AG20443 (cell line): ENCODE measurements around the gene MERTK.
"Not testable (repeated sequence)": the region's sequence is repeated elsewhere in the genome, so short reads cannot be mapped to it uniquely, and the experiment has no call there.

Source experiments
- DNase-seq: peaks from one replicate; pipeline ENCODE4 v3.0.0; 2012; ENCODE audit warnings: low spot score, mixed read lengths

Gene MERTK

DNA sequence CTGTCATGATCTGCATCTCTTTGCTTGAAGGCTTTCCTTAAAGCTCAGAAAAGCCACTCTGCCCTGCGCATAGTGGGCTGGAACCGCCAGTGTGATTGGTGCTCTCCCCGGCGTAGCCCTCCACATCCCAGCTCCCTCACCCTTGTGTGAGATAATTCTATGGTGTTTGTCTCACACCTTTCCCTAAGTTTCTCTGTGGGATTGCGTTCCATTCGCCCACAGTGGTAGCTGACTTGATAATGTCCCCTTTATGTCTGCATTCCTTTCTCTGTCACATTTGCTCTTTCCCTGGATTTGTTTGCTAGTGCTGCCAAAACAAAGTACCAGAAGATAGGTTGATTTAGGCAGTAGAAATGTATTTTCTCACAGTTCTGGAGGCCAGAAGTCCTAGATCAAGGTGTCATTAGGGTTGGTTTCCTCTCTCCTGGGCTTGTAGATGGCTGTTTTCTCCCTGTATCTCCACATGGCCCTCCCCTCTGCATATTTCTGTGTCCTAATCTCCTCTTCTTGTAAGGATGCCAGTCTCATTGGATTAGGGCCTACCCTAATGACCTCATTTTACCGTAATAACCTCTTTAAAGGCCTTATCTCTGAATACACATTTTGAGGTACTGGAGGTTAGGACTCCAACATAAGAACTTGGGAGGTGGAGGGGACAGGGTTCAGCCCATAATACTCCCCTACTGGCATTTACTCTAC is 149.3 kb downstream of the MERTK start:
- DNase-seq = no peak

DNA sequence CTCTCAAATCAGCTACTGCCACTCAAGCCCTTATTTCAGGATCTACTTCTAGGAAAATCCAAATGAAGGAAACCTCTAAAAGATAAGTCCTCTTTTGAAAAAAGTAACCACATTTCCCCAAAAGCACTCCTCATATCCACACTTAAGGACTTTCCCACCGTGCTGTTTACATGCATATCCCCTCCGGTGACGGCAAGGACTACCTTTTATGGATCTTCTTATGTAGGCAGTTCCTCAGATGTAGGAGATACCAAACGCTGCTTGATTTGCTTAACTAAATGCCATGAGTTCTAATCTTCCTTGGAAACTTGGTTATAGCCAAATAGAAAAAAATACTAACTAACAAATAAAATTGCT is 149.8 kb downstream of the MERTK start:
- no peak for DNase-seq

DNA sequence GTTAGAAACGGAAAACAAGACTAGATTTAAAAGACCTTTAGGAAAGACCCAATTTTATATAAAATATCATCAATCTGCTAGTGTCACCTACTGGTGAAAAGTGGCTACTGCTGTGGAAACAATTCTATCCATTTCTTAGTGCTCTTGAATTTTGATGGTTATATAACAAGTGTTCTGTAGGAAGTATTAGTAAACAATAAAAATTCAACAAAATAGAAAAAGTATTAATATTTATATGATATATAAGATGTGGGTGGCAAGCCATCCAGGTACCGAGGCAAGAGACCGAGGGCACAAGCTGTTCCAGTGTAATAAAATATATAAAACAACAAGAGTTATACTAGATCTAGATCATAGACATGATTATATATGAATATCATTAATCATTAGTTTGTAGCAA is 150.5 kb downstream of the MERTK start:
- peak; percentile 47 for DNase-seq

DNA sequence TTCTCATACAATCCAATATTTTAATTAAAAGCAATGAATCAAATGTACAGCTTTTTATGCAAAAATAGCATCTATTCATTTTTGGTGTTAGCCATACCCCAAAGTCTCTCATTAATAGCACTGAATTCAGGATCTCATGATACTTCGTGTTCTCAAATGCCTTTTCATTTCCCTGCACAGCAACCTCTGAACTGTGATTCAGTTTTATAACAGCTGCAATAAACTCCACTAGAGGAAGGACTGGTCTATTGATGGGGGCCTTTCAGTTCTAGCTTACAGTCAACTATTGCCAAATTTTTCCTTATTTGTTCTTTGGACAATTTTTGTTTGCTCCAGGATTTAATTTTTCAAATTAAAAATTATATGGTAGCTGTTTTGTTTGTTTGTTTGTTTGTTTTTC is 151.9 kb downstream of the MERTK start:
- no peak for DNase-seq

DNA sequence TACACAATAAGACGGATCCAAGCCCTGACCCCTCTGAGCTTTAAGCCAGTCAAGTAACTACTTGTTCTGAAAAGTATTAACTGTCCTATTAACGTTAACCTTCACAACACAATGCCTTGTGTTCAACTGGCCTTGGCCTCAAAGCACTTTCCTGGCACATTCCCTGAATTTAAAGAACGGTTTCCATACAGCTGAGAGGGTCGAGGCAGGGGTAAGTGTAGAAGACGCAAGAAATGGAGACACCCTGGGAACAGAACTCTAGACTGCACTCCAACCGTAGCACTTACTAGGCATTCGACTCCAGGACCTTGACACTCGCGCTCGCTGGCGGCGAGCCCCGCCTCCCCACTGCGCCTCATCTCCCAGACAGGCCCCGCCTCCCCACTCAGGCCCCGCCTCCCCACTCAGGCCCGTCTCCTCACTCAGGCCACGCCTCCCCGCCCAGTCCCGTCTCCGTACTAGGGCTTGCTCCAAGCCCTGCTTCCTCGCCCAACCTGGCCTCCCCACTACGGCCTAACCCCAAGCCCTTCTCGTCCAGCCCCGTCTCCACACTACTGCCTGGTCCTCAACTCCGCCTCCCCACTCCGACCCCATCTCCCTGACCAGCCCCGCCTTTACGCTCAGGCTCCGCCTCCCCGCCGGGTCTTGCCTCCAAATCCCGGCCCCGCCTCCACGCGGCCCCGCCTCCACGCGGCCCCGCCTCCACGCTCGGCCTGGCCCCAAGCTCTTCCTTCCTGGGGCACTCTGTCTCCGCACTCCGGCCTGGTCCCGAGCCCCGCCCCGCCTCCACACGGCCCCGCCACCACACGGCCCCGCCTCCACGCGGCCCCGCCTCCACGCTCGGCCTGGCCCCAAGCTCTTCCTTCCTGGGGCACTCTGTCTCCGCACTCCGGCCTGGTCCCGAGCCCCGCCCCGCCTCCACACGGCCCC is 155.8 kb downstream of the MERTK start:
- DNase-seq = peak; percentile 92

DNA sequence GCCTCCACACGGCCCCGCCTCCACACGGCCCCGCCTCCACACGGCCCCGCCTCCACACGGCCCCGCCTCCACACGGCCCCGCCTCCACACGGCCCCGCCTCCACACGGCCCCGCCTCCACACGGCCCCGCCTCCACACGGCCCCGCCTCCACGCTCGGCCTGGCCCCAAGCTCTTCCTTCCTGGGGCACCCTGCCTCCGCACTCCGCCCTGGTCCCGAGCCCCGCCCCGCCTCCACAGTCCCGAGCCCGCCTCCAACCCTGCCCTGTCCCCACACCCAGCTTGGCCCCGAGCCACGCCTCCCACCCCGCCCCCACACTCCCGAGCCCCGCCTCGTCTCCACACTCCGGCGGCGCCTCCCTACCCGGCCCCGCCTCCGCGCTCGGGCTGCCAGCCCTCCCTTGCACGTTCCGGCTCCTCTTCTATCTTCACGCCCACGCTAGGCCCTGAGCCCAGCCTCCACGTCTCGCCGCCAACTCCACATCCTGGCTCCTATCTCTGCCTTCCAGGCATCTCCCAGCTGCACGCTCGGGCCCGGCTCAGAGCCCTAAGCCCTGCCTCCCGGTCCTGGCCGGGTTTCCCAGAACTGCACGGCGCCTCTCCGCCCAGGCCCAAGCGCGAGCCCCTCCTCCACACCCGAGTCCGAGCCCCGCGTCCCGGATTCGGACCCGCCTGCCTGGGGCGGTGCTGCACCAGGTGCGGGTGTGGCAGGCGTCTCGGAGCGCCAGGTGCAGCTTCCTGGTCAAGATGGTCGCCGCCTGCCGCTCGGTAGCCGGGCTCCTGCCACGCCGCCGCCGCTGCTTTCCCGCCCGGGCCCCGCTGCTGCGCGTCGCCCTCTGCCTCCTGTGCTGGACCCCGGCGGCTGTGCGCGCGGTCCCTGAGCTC is 156.7 kb downstream of the MERTK start, which contains the start of gene TMEM87B:
Gene TMEM87B, plus strand, starts transcription at position 423 of the 883 bp plus-strand sequence. Its CDS starts 323 bp downstream, at position 746.
- DNase-seq = peak; percentile 94

DNA sequence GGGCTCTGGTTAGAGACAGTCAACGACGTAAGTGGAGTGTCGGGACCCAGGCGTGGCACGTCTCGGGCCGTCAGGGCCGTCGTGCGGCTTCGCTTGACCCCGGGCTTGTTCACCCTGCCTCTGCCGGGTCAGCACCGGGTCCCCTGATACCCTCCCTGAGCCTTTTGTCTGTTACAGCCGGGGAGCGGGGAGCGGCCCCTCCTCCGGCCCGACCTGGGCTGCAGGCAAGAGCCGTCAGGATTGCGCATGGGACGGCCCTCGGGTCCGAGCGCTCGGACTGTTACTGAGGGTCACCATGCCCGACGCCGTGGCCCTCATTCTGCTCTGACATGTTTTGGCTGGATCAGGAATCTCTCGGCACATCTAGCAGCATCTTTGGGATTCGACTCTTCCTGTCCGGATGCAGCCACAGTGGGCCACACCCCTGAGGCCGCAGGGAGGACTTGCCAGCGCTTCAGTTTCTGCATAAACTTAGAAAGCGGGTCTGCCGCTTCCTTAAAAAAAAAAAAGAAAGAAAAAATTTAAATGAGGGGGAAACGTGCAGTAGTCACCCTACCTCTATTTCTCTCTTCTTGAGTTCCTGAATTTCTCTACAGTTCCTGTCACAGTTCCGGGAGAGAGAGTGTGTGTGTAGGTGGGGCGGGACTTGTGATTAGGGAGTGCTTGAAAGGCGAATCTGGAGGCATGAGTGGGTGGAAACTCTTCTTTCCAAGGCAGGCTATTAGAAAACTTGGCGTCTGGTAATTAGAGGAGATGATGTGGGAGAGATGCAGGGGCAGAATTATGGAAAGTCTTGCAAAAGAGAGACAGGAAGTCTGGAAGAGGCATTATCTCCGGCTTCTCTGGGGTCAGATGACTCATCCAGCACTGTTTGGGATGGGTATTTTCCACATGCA is 157.6 kb downstream of the MERTK start:
- DNase-seq = peak; percentile 71

DNA sequence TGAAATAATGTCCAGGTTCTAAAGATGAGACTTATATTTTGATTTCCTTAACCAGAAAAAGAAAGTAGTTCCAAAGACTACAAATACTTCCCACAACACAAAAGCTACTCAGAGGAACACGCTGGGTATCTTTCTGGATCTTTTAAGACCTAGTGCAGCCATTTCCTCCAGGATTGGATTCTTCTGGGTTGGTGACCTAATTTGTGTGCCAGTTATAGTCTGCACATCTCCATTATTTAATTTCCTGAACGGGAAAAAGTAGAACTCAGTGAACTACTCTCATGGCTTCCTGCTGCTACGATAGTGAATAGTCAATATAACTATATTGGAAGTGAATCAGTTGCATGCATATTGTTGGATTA is 158.2 kb downstream of the MERTK start:
- no peak for DNase-seq

DNA sequence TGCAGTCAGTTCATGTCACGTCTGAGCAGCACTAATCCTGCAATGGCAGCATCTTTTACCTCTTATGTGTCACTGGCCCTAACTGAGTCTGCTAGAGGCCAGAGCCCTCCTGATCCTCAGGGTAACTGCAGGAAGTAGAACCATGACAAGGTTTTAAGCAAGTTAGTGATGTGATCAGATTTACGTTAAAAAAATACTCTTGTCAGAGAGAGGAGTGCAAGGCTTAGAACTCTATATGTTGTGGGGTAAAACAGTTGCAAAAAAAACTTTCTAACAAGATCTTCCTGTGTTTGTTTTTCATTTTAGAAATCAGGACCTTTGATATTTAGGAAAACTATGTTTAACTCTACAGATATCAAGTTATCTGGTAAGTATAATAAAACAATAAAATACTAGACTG is 161.3 kb downstream of the MERTK start:
- no peak for DNase-seq

DNA sequence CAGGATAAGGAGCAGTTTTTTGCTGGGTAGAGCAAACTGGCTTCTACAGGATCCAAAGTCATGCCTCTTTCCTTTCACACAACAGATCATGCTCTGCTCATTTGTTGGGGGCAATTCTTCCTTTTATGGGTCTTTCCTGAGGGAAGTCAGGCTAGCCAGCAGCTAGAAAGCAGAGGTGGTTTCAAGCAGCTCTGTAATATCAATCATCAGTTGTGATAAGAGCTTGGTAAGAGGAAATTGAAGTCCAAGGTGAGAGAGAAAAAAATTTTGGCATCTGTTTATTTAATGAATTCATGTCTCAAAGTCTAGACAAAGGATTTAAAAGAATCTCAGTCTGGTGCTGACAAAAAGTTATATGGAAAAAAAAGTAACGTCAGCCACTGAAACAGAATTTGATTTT is 162.9 kb downstream of the MERTK start:
- DNase-seq = no peak

DNA sequence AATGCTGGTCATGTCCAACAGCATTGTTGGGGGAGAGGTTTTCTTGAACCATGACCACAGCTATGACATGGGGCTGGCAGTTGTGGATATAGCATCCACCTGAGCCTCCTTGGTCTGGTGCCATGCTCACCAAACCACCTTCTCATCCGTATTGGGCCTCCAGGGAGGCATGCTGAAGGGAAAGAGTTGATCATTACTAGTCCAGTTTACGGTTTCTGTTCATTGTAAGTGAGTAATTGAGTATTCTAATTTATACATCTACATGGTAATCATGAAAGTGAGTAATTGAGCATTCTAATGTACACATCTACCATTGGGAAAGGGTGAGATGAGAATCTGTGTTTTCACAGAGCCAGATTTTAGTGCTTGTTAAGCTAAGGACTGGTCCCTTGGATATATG is 163.4 kb downstream of the MERTK start:
- DNase-seq = no peak

DNA sequence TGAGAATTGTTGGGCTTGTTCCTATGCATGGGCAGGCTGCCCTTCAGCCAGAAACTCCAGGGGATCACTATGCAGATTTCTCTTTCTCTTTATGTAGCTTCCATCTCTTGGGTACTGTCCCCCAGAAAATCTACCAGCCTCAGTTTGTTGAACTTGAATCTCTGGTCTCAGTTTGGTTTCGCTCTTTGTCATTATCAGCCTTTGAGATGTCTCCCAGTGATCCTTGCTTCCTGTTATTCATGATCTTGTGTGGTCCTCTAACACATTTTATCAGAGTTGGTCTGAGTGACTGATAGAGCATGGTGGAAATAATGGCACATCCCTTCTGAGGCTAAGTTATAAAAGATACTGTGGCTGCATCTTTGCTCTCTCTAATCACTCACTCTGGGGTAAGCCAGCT is 164.5 kb downstream of the MERTK start:
- DNase-seq = no peak

DNA sequence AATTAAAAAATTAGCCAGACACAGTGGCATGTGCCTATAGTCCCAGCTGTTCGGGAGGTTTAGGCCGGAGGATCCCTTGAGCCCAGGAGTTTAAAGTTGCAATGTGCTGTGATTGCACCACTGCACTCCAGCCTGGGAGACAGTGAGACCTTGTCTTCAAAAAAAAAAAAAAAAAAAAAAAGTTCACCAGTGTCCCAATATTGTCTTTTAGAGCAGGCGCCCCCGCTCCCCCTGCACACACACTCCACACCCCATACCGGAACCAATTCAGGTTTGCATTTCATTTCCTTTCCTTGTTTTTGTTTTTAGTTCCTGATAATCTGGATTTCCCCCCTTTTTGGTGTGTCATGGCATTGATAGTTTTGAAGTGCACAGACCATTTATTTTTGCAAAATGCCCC is 167.1 kb downstream of the MERTK start:
- DNase-seq = no peak

DNA sequence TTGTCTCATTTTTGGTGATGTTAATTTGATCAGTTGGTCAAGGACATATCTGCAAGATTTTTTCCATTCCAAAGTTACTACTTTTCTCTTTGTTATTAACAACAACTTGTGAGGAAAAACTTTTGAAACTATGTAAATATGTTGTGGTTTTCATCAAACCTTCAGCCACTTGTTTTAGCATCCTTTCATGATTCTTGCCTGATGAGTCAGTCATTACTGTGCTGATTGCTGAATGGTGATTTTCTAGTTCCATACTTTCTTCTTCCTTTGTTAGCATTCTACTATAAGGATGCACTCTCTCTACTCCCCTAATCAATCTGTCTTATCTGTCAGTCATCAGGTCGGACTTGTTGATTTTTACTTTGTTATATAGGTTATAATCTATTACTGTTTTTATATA is 167.6 kb downstream of the MERTK start:
- DNase-seq = peak; percentile 74

DNA sequence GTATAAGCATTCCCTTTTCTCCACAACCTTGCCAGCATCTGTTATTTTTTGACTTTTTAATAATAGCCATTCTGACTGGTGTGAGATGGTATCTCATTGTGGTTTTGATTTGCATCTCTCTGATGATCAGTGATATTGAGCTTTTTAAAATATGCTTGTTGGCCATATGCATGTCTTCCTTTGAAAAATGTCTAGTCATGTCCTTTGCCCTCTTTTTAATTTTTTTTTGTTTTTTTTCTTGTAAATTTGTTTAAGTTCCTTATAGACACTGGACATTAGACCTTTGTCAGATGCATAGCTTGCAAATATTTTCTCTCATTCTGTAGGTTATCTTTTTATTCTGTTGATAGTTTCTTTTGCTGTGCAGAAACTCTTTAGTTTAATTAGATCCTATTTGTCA is 171.4 kb downstream of the MERTK start:
- DNase-seq = not testable (repeated sequence)

DNA sequence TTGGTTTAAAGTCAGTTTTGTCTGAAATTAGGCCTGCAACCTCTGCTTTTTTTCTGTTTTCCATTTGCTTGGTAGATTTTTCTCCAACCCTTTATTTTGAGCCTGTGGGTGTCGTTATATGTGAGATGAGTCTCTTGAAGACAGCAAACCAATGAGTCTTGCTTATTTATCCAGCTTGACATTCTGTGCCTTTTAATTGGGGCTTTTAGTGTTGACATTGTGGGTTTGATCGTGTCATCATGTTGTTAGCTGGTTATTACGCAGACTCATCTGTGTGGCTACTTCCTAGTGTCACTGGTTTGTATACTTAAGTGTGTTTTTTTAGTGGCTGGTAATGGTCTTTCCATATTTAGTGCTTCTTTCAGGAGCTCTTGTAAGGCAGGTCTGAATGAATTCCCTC is 175.5 kb downstream of the MERTK start:
- DNase-seq = no peak

DNA sequence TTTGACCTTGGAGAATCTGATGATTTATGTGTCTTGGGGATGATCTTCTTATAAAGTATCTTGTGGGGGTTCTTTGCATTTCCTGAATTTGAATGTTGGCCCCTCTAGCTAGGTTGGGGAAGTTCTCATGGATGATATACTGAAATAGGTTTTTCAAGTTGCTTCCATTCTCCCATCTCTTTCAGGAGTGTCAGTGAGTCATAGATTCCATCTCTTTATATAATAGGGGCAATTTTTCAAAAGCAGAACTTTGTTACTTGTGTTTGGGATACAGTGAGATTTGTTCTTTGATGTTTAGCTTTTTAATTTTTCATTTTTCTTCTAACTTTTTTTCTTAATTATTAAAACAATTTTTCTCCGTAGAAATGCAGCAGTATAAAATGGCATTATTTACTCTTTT is 176.1 kb downstream of the MERTK start:
- DNase-seq = no peak

DNA sequence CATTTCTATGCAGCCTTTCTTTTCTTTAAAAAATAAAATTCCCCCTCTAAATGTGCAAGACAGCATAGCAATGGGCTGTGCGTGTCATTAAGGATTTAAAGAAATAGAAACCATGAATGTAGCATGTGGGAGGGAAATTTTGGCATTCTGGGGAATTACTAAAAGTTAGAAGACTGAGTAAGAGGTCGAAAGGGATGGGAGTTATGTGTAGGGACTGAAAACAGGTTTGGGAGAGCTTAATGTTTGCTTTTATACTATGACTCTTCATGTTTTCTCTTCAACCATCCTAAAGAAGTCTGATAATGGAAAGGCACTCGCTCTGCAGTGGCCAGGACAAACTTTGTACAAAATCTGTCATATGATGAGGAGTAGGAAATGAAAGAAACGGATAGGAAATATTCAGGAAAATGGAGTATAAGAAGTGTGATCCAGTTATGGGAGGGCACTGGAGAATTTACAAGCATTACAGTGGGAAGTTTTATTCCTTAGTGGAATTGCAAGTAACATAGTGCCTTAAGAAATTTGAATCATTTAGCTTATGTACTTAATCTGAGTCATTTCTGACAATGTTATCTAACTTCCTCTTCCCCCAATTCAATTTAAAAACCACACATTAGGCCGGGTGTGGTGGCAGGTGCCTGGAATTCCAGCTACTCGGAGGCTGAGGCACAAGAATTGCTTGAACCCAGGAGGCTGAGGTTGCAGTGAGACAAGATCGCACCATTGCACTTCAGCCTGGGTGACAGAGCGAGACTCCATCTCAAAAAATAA is 177.3 kb downstream of the MERTK start:
- no peak for DNase-seq

DNA sequence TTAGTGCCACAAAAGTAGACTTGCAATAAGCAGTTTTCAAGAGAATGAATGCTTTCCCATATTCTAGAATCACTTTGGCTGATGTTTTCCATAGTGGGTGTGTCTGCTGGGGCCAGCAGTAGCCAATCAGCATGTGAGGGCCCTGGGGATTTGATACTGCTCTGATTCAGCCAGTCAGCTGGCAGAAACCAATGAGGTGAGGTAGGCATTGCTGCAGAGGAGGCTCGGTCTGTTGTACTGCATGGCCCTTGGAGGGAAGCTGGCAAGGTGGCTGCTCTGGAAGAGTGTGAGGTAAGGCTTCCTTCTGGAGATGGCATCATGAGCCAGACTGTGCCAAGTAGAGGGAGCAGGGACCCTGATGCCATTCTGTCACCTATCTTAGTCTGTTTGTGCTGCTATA is 179.4 kb downstream of the MERTK start:
- DNase-seq = no peak
